ENCODE measurements around the gene LYG1.

- TF ChIP-seq CTCF (IDR thresholded peaks at IDR 0.05) = no peak
- no peak for TF ChIP-seq POLR2A (IDR thresholded peaks at IDR 0.05)
Measured at GRCh38 chr2:99238599-99238998, 62.4 kb downstream of the LYG1 start.

Measured in uterus (tissue), 2 donors.